Measurements from ENCODE around the gene NUDT14. TPM values are rescaled to one million over a fixed set of nuclear protein-coding genes. Genes with fewer than 3 reads are reported as not detected.

Gene NUDT14
- polyA plus RNA-seq, 3 donors = 22.0 to 37.4 (median 23.9) TPM

GRCh38 chr14:105166571-105167302 lies 14.4 kb downstream of the NUDT14 start:
- H3K9ac ChIP-seq (ENCODE audit: insufficient read depth, low read length, poor library complexity, severe bottlenecking) = no peak overlapping the region
- H3K27ac Mint-ChIP-seq = no peak overlapping the region
- H3K27me3 Mint-ChIP-seq (ENCODE audit: low read depth in 3 of 3) = peaks cover 43 to 57% (median 47%) of the 10 kb centered on the region in 3 donors
- no peaks in the 10 kb centered on the region for H3K36me3 Mint-ChIP-seq
- intact Hi-C loops (cut with micrococcal nuclease) = no loop called here
- no peaks in the 10 kb centered on the region for H3K79me2 ChIP-seq (ENCODE audit: insufficient read depth, low read length)
- H3K4me2 ChIP-seq (replicated peaks; ENCODE audit: extremely low read depth, low read length, poor library complexity, severe bottlenecking) = no peak overlapping the region
- peaks cover 0 to 5% of the 10 kb centered on the region in 2 donors for H3K4me1 ChIP-seq (ENCODE audit: control insufficient read depth in 1 of 2, insufficient read depth in 2 of 2, low read length in 2 of 2)
- no peak for DNase-seq
- TF ChIP-seq, protein P1, sequence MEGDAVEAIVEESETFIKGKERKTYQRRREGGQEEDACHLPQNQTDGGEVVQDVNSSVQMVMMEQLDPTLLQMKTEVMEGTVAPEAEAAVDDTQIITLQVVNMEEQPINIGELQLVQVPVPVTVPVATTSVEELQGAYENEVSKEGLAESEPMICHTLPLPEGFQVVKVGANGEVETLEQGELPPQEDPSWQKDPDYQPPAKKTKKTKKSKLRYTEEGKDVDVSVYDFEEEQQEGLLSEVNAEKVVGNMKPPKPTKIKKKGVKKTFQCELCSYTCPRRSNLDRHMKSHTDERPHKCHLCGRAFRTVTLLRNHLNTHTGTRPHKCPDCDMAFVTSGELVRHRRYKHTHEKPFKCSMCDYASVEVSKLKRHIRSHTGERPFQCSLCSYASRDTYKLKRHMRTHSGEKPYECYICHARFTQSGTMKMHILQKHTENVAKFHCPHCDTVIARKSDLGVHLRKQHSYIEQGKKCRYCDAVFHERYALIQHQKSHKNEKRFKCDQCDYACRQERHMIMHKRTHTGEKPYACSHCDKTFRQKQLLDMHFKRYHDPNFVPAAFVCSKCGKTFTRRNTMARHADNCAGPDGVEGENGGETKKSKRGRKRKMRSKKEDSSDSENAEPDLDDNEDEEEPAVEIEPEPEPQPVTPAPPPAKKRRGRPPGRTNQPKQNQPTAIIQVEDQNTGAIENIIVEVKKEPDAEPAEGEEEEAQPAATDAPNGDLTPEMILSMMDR (IDR thresholded peaks at IDR 0.05) = no peak
- peak overlapping the region in 1 of 2 donors; percentile 73 for H3K4me3 Mint-ChIP-seq
- H4K20me1 ChIP-seq (ENCODE audit: insufficient read depth, low read length) = peaks cover 9% of the 10 kb centered on the region
- peaks cover 0 to 13% (median 4%) of the 10 kb centered on the region in 7 donors for H3K9me3 Mint-ChIP-seq
- H2AFZ ChIP-seq (ENCODE audit: insufficient read depth, low read depth, low read length, poor library complexity, severe bottlenecking) = no peak overlapping the region
- H3K4me3 ChIP-seq (replicated peaks in 1 of 3; ENCODE audit: low read depth in 2 of 3, low read length in 3 of 3) = no peak overlapping the region
- no peak overlapping the region for H3K27ac ChIP-seq (ENCODE audit: low read depth in 1 of 2, low read length in 2 of 2)
- no peaks in the 10 kb centered on the region for H3K36me3 ChIP-seq (replicated peaks in 1 of 2; ENCODE audit: control insufficient read depth in 1 of 2, insufficient read depth in 2 of 2, low read length in 2 of 2)
- 64% methylated on average over 22 of the region's 22 CpGs for WGBS (ENCODE audit: insufficient coverage)
- peaks cover 17 to 41% of the 10 kb centered on the region in 2 donors for H3K27me3 ChIP-seq (ENCODE audit: control insufficient read depth in 2 of 2, insufficient read depth in 2 of 2, low read length in 2 of 2)
- H3K4me1 Mint-ChIP-seq = peaks cover 2% of the 10 kb centered on the region
- H3K9me3 ChIP-seq (replicated peaks in 1 of 2; ENCODE audit: control insufficient read depth in 1 of 2, insufficient read depth in 1 of 2, low read length in 2 of 2) = no peaks in the 10 kb centered on the region

DNA sequence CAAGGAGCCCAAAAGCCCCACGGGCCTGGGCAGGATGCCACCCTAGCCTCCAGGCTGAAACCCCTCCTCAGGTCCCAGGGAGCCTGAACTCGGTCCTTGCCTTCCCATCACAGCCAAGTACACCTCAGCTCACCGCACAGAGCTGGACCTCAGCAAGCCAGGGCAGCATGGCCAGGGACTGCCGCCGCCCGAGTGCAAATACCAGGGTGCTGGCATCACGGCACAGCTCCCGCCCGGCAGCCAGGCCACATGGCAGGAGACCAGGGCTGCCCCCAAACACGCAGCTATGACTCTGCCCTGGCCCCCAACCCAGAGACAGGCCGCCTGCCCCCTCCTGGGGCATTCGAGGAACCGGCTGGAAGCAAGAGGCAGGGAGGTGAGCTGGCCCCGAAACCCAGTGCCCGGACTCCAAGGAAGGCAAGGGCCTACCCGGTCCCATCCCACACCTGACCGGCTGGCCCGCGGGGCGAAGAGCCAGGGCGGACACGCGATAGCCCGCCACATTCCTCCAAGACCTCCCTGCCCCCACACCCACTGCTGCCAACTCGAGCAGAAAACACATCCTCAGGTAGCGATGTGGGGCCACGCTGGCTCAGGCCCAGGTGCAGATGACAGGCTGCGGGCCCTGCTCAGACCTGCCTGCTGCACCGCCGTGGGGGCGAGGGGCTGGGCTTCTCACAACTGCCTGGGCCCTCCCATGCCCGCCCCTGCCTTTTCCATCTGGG lies 15.2 kb downstream of the NUDT14 start:
- no peak overlapping the region for H3K4me2 ChIP-seq (replicated peaks; ENCODE audit: extremely low read depth, low read length, poor library complexity, severe bottlenecking)
- H3K9me3 ChIP-seq (replicated peaks in 1 of 2; ENCODE audit: control insufficient read depth in 1 of 2, insufficient read depth in 1 of 2, low read length in 2 of 2) = no peaks in the 10 kb centered on the region
- Mint-ChIP-seq H3K9me3 (peaks cover 0 to 13% (median 4%) of the 10 kb centered on the region in 7 donors), H3K27me3 (ENCODE audit: low read depth in 3 of 3) (peaks cover 39 to 52% (median 40%) of the 10 kb centered on the region in 3 donors), H3K36me3 (no peaks in the 10 kb centered on the region), H3K27ac (no peak overlapping the region), H3K4me1 (peaks cover 2% of the 10 kb centered on the region), H3K4me3 (peak overlapping the region in 1 of 2 donors; percentile 59)
- H3K9ac ChIP-seq (ENCODE audit: insufficient read depth, low read length, poor library complexity, severe bottlenecking) = no peak overlapping the region
- no peak overlapping the region for H3K27ac ChIP-seq (ENCODE audit: low read depth in 1 of 2, low read length in 2 of 2)
- TF ChIP-seq, protein P1 (IDR thresholded peaks at IDR 0.05) = no peak
- no peak overlapping the region for H2AFZ ChIP-seq (ENCODE audit: insufficient read depth, low read depth, low read length, poor library complexity, severe bottlenecking)
- WGBS (ENCODE audit: insufficient coverage) = 94% methylated on average over 29 of the region's 32 CpGs
- intact Hi-C loops (cut with micrococcal nuclease) = no loop called here
- peaks cover 2% of the 10 kb centered on the region for H4K20me1 ChIP-seq (ENCODE audit: insufficient read depth, low read length)
- H3K4me3 ChIP-seq (replicated peaks in 1 of 3; ENCODE audit: low read depth in 2 of 3, low read length in 3 of 3) = no peak overlapping the region
- peaks cover 17 to 33% of the 10 kb centered on the region in 2 donors for H3K27me3 ChIP-seq (ENCODE audit: control insufficient read depth in 2 of 2, insufficient read depth in 2 of 2, low read length in 2 of 2)
- no peaks in the 10 kb centered on the region for H3K36me3 ChIP-seq (replicated peaks in 1 of 2; ENCODE audit: control insufficient read depth in 1 of 2, insufficient read depth in 2 of 2, low read length in 2 of 2)
- peaks cover 0 to 5% of the 10 kb centered on the region in 2 donors for H3K4me1 ChIP-seq (ENCODE audit: control insufficient read depth in 1 of 2, insufficient read depth in 2 of 2, low read length in 2 of 2)
- no peak for DNase-seq
- no peaks in the 10 kb centered on the region for H3K79me2 ChIP-seq (ENCODE audit: insufficient read depth, low read length)
